ENCODE measurements around the gene AGTR1.

The AGTR1 gene

DNA sequence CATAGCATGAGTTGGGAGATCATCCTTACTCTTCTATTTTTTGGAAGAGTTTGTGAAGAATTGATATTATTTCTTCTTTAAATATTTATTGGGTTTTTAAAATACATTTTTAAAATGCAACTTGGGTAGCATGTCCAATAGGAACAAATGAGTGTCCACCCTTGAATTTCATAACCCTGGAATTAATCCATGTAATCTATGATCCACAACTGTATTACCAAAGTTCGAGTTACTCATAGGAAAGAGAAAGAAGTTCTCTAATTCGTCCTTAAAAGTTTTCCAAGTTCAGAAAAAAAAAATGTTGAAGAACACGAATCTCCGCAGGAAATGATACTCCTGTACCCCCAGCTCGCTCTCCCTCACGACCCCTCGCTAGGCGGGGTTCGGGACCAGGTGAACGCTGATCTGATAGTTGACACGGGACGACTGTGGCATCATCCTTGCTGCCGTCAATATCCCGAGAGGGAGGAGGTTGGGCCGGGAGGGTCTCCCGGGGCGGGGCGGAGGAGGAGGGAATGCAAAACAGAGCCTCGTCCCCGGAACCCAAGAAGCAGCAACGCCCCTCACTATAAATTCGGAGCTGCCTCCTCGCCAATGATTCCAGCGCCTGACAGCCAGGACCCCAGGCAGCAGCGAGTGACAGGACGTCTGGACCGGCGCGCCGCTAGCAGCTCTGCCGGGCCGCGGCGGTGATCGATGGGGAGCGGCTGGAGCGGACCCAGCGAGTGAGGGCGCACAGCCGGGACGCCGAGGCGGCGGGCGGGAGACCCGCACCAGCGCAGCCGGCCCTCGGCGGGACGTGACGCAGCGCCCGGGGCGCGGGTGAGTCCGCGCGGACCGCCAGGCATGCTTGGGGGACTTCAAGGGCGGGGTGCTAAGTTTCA lies at the start of gene AGTR1:
AGTR1 (plus strand) TSS at position 598 of the 884 bp plus-strand sequence. CDS start 43,133 bp downstream, outside the sequence.
- DNase-seq = peak; percentile 12

DNA sequence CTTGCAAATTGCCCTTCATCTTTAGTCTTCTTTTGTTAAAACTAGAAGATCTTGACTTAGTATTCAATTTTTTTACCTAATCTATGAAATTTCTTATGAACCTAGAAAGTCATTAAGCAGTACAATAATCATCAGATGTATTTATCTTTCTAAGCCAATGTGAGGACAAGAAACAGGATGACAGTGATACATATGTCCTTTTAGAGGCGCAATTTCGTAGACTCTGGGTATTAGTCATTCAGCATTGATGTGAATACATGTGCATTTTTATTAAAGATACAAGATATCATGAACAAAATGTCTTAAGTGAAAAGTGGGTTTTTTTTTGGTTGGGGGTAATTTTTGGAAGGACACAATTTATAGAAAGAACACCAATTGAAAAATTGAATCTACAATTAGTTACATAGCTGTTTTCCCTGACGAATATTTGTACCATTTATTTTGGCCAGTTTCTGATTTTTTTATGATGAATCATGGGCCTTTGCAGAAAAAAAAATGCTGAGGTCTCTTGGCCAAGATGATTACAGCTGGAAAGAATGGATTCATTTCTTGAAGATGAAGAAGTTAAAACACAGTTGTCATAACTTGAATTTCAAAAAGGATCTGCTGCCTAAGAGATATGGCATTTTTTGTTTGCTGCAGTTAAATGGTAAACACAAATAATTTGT lies 48.9 kb upstream of the AGTR1 start:
- no peak for DNase-seq

DNA sequence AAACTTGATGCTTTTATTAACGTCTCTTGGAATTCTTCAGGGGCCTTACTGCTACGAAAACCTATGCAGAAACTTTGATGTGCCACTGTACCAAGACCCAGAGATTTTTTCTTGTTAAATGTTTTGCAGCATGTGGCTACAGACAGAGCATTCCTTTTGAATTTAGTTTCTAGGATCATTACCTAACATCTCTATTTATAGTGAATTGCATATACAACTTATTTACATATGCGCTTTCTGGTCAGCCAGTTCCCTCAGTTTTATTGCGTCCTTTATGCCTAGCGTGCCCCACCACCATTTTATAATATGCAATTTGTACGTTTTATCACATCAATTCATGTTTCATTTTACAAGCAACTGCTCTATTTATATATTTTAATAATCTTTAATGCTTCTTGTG lies 46.2 kb upstream of the AGTR1 start:
- DNase-seq = no peak

DNA sequence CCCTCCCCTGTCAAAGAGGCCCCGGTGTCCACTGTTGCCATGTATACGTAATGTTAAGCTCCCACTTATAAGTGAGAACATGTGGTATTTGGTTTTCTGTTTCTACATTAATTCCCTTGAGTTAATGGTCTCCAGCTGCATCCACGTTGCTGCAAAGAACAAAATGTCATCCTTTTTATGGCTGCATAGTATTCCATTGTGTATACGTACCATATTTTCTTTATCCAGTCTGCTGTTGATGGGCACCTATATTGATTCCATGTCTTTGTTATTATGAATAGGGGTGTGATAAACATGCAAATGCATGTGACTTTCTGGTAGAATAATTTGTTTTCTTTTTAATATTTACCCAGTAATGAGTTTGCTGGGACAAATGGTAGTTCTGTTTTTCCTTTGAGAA lies 43.3 kb upstream of the AGTR1 start:
- no peak for DNase-seq

DNA sequence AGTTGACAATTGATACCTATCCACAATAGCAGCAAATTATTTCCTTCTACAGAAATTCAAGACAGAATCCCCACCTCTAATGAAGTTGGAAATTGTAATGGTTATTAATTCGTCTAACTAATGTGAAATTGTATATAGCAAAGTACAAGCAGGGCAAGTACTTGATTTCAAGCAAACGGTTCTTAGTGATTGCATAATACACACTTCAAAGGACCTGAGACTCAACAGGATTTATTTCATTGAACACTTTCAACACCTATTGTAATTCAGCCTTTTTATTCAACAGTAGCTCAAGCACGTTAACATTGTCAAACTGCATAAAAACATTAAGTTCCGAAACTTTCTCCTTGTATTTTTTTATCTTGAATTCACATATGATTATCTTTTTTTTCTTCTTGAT lies 40.2 kb upstream of the AGTR1 start:
- DNase-seq = no peak

DNA sequence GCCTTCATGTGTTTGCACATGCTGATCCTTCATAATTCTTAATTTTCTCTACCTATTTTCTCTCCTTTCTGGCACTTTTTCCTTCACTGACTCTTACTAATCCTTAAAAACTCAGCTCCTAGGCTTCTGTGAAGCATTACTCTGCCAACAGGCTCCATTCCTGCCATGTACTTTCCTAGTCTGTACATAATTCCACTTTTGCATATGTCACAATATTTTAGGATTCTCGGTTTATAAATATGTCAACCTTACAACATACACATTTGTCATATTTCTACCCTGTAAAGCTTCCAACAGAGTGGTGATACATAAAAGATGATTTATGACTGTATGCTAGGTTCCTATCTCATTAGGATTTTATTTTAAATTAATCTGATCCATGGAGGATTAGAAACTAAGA lies 38.2 kb upstream of the AGTR1 start:
- no peak for DNase-seq

DNA sequence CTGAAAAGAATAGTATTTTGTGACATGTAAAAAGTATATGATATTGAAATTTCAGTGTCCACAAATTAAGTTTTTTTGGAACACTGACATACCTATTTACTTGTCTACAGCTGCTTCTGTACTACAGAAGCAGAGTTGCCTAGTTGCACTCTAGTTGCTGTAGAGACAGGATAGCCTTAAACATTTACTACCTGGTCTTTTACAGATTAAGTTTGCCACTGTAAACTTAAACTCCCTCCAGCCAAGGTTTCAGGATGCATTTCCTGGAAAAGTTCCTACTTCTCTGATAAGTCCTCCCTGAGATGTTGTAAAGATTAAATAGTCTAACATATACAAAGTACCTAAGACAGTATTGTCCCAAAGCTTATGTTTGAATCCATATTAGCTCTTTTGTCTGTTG lies 17.4 kb upstream of the AGTR1 start:
- no peak for DNase-seq

DNA sequence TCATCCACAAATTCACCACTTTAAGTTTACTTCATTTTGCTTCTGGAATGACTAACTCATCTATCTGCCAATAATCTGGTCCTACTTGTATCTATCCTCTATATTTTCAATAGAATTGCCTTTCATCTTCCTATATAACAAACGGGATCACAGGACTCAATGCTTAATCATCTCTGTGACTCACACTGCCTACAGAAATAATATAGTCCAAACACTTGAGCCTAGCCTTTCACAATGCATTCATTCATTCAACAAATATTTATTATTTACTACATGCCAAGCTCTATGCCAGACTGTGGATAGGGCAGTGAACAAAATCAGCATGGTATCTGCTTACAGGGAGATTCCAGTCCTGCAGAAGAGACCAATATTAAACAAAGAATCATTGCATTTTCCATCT lies 16.6 kb upstream of the AGTR1 start:
- no peak for DNase-seq

DNA sequence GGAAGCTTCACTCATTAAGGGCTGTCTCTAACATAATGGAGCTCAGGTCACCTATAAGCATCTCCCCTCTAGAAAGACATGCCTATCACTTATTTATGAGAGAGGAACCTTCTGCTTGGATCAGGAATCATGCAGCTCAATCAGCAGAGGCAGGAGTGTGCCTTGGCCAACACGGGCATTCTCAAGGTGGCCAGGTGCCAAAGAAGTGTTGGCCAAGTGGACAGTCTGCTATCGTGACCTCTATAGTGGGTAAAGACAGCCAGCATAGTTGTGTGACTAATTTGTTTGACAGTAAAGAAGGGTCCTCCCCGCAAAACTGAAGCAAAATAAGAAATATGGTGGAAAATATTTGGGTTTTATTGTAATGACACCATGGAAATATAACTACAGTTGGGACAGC lies 14.7 kb upstream of the AGTR1 start:
- no peak for DNase-seq

DNA sequence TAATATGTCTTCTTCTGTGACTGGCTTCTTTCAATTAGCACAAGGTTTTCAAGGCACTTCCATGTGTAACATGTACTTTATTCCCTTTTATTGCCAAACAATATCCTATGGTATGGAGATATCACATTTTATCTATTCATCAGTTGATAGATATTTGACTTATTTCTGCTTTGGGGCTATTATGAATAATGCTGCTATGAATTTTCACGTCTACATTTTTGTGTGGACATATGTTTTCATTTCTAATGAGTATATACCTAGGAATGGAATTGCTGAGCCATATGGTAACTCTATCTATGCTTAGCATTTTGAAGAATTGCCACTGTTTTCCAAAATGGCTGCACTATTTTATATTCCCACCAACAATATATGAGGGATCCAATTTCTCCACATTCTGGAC lies 3.6 kb upstream of the AGTR1 start:
- no peak for DNase-seq

DNA sequence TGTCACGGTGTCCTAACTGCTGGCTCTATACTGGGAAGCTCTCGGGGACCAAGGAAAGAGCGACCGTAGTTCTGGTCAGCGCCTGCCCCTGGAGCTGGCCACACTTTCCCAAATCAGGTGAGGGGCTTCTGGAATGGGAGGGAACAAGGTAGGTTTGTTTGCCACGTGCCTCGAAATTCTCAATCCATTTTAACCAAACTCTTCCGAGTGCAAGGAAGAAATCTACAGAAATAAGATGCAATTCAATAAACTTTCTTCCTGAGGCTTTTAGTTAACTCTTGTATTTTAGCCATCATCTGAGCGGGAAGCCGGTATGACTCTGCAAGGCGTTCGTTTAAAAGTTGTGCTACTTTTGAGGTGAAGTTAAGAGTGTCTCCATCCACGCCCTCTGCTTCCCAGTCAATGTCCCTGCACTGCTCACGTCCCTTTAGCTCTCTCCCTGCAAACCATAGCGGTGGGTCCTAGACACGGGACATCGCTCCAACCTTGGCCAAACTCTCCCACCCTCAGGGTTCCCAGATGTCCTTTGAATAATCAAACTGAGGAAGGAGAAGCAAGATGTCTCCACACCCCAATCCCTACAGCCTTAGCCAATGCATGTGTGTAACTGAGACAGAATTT lies 597 bp downstream of the AGTR1 start:
- no peak for DNase-seq

DNA sequence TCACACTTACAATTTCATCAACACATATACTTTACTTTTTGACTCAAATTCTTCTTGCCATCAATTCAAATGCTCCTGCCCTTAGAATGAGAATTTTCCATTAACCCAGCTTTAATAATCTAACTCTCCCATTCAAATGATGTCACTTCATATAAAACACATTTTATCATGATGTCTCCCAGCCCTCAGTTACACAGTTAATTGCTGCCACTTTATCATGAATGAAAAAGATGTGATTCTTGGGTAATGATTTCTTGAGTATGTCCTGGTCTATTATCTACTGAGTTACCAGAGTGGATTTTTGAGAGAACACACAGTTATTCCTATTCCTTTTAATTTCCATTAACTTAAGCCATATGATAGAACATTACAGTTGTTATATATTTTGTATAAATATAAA lies 7.6 kb downstream of the AGTR1 start:
- DNase-seq = no peak

DNA sequence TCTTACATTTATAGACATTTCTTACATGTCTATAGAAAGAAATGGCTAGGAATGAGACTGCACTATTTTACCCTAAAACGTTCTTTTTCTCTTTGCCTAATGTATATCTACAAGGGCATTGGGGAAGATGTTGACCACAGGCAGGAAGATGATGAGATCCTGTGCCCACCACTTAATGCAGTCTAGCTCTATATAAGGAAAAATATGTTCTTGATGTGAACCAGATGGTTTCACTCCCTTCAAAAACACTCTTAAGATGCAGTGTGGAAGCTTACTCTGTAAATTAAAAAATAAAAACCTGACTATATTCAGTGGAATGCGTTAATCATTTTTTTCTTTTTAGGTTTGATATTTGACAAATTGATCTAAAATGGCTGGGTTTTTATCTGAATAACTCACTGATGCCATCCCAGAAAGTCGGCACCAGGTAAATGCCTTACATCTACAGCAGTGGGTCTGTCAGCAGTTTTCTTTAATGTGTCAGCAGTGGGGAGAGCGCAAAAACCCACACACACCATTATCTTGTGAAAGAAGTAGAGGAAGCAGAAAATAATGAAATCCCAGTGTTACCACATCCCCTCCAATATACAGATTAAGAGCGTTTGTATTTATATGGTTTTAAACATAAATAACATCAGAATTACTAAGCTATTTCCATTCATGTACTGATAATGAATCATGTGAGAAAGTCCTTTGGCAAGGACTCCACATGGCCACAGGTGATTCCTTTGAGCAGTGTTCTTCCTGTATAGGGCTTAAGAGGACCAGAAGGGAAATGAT lies 10.1 kb downstream of the AGTR1 start:
- DNase-seq = no peak

DNA sequence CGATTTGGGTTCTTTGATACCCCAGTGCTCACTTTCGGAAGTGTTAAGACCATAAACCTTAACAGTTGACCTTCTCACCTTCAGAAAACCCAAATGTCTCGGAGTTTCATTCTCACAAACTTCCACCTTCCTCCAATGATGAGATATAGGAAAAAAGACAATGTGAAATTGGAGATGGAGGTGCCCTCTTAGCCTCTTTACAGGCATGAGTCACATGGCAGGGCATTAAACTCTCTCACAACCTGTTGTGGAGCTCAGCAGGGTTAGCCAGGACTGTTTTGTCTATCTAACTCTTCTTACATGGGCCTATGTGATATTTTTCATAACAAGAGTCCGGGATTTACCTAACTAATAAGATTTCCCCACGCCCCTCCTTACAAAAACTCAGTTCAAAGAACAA lies 10.7 kb downstream of the AGTR1 start:
- DNase-seq = no peak

DNA sequence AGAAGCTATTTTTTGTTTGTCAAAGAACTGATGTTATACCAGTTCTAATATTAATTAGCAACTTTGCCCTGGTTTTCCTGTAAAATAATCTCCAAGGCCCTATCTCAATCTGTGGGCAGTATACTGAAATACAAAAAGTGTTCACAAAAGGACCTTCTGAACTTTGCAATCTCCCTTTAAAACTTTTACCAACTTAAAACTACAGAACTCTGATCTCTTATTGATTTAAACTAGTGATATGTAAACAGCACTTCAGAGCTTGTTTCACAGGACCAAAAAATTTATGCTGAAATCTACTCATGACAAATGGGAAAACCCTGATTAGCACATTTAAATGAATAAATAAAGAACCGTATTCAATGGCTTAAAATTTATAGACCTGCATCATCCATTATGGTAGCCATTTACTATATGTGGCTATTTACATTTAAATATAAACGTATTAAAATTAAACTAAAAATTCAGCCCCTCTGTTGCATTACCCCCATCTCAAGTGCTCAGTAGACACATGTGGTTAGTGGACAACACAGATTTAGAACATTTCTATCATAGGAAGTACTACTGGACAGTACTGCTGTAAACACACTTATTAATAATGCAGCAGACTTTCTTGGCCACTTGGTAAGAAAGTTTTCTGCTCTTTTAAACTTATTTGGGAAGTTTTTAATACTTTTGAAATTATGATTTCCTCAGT lies 12.0 kb downstream of the AGTR1 start:
- DNase-seq = no peak

DNA sequence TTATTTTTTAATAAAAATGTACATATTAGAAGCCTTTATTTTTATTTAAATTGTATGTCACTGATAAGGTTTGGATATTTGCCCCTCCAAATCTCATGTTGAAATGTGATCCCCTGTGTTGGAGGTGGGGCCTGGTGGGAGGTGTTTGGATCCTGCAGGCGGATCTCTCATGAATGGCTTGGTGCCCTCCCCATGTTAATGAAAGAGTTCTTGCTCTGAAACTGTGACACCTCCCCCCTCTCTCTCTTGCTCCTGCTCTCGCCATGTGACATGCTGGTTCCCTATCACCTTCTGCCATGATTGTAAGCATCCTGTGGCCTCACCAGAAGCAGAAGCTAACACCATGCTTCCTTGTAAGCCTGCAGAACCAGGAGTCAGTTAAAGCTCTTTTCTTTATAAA lies 13.0 kb downstream of the AGTR1 start:
- DNase-seq = no peak

DNA sequence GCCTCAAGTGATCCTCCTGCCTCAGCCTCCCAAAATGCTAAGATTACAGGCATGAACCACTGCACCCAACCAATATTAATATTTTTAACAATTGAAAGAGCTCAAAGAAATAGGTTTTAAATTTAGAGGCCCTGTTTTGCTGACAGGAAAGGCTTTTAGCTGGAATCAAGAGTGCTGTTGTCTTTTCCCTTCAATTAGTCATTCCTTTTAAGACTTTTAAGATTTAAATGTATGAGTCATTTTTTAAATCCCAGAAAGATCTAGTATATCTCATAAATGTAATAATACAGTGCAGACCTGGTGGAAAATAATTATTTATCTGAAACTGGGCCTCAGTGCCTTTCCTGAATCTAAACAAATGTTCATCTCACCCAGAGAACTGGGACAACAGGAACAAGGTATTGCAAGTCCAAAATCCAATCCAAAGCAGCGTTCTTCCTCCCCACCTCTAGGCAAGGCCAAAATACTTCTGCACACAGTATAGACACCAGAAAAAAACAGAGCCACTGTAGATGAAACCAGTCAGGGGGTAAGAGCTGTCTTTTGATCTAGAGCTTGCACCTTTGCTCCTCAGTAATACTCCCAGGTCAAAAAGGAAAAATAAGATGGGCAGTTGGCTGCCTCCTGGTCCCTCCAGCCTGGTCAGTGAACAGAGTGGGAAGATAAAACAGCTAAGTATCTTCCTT lies 14.4 kb downstream of the AGTR1 start:
- no peak for DNase-seq

DNA sequence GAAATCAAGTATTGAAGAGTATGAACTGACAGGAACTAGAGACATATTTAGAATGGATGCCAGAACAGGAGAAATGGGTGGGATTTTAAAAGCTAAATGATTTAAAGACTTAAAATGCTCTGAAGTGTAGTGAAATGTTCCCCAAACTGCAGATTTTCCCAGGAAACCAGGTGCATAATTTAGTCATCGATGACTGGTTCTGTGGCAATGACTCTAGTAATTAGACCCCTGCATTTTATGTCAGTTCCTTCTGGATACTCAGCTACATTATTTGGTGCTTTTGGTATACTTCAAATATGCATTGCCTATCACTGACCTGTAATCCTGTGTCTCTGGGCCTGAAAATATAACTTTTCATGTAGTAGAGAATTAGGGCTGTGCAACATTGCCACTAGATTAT lies 16.8 kb downstream of the AGTR1 start:
- DNase-seq = no peak

DNA sequence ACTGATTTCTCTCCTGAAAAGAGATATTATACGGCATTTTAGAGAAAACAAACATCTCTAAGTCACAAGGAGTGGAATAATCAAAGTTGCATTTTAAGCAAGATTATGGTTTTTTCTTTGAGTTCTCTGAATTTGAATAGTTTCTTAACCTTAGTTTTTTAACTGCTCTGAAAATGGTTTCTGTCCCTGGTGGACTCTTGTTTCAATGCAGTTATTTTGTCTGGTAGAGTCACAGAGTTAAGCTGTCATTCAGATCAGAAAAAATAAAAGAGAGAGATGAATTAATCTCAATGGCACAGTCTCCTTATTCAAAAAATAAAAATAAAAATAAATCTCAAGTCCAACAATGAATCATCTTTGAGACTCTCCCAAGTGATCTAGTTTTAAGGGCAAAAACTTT lies 19.0 kb downstream of the AGTR1 start:
- DNase-seq = no peak

DNA sequence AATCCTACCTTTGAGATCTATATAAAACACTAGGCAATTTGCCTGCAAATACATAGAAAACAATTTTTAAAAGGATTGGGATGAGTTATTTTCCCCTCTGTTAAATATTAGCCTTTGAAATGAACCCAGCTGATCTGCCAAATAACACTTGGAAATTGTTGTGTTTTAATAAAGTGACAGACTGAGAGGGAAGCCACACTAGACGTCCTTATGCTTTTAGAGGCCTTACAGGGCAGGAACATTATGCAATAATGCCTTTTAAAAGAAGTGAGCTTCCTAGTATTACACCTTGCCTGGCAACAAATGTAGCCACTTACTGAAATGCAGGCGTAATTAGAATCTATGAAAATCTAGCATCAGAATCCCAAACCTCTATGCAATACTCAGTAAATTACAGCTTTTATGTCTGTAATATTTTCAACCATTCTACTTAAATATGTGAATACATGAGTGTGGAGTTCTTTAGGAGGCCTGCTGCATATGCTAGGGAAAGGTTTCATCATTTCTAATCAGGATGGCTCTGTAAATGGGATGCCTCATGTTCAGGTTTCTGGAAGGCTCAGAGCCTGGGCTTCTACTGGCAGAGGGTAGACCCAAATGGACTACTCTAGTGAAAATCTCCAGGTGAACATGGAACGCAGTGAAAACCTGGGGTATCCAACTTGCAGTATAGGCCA lies 20.3 kb downstream of the AGTR1 start:
- DNase-seq = no peak
